Duodenal mucosa (tissue), 2 donors: ENCODE measurements around the gene ZNF429.
"Not testable (repeated sequence)": the region's sequence is repeated elsewhere in the genome, so short reads cannot be mapped to it uniquely, and the experiment has no call there.

Experiments used
- H3K27ac ChIP-seq: one replicate; pipeline ENCODE4 v1.7.0; 2013; ENCODE audit warnings: low read depth, low read length
- H3K27me3 ChIP-seq, 2 donors: one replicate each; pipeline ENCODE4 v1.7.0; 2013; ENCODE audit warnings: low read length in 2 of 2, control low read depth in 1 of 2; ENCODE audit not compliant: insufficient read depth in 2 of 2, control insufficient read depth in 1 of 2
- H3K36me3 ChIP-seq, 2 donors: one replicate each; pipeline ENCODE4 v1.7.0; 2013; ENCODE audit warnings: low read length in 2 of 2, control low read depth in 1 of 2; ENCODE audit not compliant: insufficient read depth in 2 of 2, control insufficient read depth in 1 of 2
- H3K4me1 ChIP-seq, 2 donors: one replicate each; pipeline ENCODE4 v1.7.0; 2013; ENCODE audit warnings: low read length in 2 of 2, control low read depth in 1 of 2; ENCODE audit not compliant: insufficient read depth in 2 of 2, control insufficient read depth in 1 of 2
- H3K4me3 ChIP-seq, 2 donors: one replicate each; pipeline ENCODE4 v1.7.0; 2013; ENCODE audit warnings: low read length in 2 of 2, low read depth in 1 of 2
- H3K9ac ChIP-seq, 2 donors: one replicate each; pipeline ENCODE4 v1.7.0; 2013; ENCODE audit warnings: low read length in 2 of 2, low read depth in 1 of 2
- H3K9me3 ChIP-seq, 2 donors: one replicate each; pipeline ENCODE4 v1.7.0; 2013; ENCODE audit warnings: low read length in 2 of 2, control low read depth in 1 of 2; ENCODE audit not compliant: control insufficient read depth in 1 of 2

ZNF429 gene

GRCh38 chr19:21483589-21484170 is 21.7 kb upstream of the ZNF429 start:
- Histone ChIP-seq H3K9me3 (peaks cover 10 to 21% of the 10 kb centered on the region in 2 donors), H3K27ac (no peak overlapping the region), H3K4me3 (no peak overlapping the region), H3K27me3 (no peaks in the 10 kb centered on the region), H3K4me1 (no peaks in the 10 kb centered on the region), H3K9ac (no peak overlapping the region), H3K36me3 (no peaks in the 10 kb centered on the region)

GRCh38 chr19:21484631-21485030 is 20.8 kb upstream of the ZNF429 start:
- Histone ChIP-seq H3K27me3 (no peaks in the 10 kb centered on the region), H3K4me1 (no peaks in the 10 kb centered on the region), H3K9ac (no peak overlapping the region), H3K4me3 (no peak overlapping the region), H3K36me3 (no peaks in the 10 kb centered on the region), H3K9me3 (peaks cover 10 to 21% of the 10 kb centered on the region in 2 donors), H3K27ac (no peak overlapping the region)

GRCh38 chr19:21485926-21486325 is 19.5 kb upstream of the ZNF429 start:
- no peaks in the 10 kb centered on the region for H3K4me1 ChIP-seq
- H3K27ac ChIP-seq, result no peak overlapping the region
- no peaks in the 10 kb centered on the region for H3K27me3 ChIP-seq
- H3K9ac ChIP-seq, result no peak overlapping the region
- peaks cover 10 to 24% of the 10 kb centered on the region in 2 donors for H3K9me3 ChIP-seq
- H3K4me3 ChIP-seq, result no peak overlapping the region
- H3K36me3 ChIP-seq, result no peaks in the 10 kb centered on the region

GRCh38 chr19:21487969-21488368 is 17.4 kb upstream of the ZNF429 start:
- Histone ChIP-seq H3K27ac (no peak overlapping the region), H3K9ac (no peak overlapping the region), H3K36me3 (no peaks in the 10 kb centered on the region), H3K27me3 (no peaks in the 10 kb centered on the region), H3K4me3 (no peak overlapping the region), H3K9me3 (peaks cover 10 to 21% of the 10 kb centered on the region in 2 donors), H3K4me1 (no peaks in the 10 kb centered on the region)

GRCh38 chr19:21491146-21491545 is 14.3 kb upstream of the ZNF429 start:
- Histone ChIP-seq H3K9me3 (peaks cover 8 to 10% of the 10 kb centered on the region in 2 donors), H3K27ac (no peak overlapping the region), H3K4me3 (no peak overlapping the region), H3K9ac (no peak overlapping the region), H3K27me3 (no peaks in the 10 kb centered on the region), H3K4me1 (no peaks in the 10 kb centered on the region), H3K36me3 (no peaks in the 10 kb centered on the region)

- Histone ChIP-seq H3K4me3 (no peak overlapping the region), H3K27ac (no peak overlapping the region)
Measured at GRCh38 chr19:21492947-21493906, 12.2 kb upstream of the ZNF429 start.

GRCh38 chr19:21496876-21497275 is 8.5 kb upstream of the ZNF429 start:
- Histone ChIP-seq H3K4me3 (no peak overlapping the region), H3K9me3 (peaks cover 5 to 7% of the 10 kb centered on the region in 2 donors), H3K27ac (no peak overlapping the region), H3K27me3 (no peaks in the 10 kb centered on the region), H3K36me3 (no peaks in the 10 kb centered on the region), H3K9ac (no peak overlapping the region), H3K4me1 (no peaks in the 10 kb centered on the region)

More at GRCh38 chr19:21492947-21493906, 12.2 kb upstream of the ZNF429 start:
- Histone ChIP-seq H3K4me1 (no peaks in the 10 kb centered on the region), H3K27me3 (no peaks in the 10 kb centered on the region), H3K36me3 (no peaks in the 10 kb centered on the region), H3K9me3 (peaks cover 5 to 9% of the 10 kb centered on the region in 2 donors), H3K9ac (no peak overlapping the region)

- no peak overlapping the region for H3K27ac ChIP-seq
- H3K4me1 ChIP-seq, result no peaks in the 10 kb centered on the region
- no peak overlapping the region for H3K9ac ChIP-seq
- no peaks in the 10 kb centered on the region for H3K27me3 ChIP-seq
- no peak overlapping the region for H3K4me3 ChIP-seq
- no peaks in the 10 kb centered on the region for H3K36me3 ChIP-seq
- H3K9me3 ChIP-seq, result peaks cover 5 to 7% of the 10 kb centered on the region in 2 donors
Measured at GRCh38 chr19:21498651-21499050, 6.8 kb upstream of the ZNF429 start.

GRCh38 chr19:21508198-21508597 is 2.8 kb downstream of the ZNF429 start:
- no peak overlapping the region for H3K9ac ChIP-seq

GRCh38 chr19:21511058-21511457 is 5.7 kb downstream of the ZNF429 start:
- not testable (repeated sequence) for H3K9ac ChIP-seq, H3K4me3 ChIP-seq, H3K27ac ChIP-seq, H3K4me1 ChIP-seq, H3K27me3 ChIP-seq, H3K36me3 ChIP-seq
- peaks cover 8 to 17% of the 10 kb centered on the region in 2 donors for H3K9me3 ChIP-seq

More at GRCh38 chr19:21508198-21508597, 2.8 kb downstream of the ZNF429 start:
- Histone ChIP-seq H3K27me3 (no peaks in the 10 kb centered on the region), H3K9me3 (peaks cover 8 to 9% of the 10 kb centered on the region in 2 donors), H3K4me1 (peaks cover 0 to 3% of the 10 kb centered on the region in 2 donors), H3K36me3 (peaks cover 0 to 2% of the 10 kb centered on the region in 2 donors), H3K4me3 (no peak overlapping the region), H3K27ac (no peak overlapping the region)
